Adipocyte (in vitro differentiated cells): ENCODE results near the gene ANK2.
"Not testable (repeated sequence)": the region's sequence is repeated elsewhere in the genome, so short reads cannot be mapped to it uniquely, and the experiment has no call there.

Experiments
- DNase-seq: peaks from one replicate; pipeline ENCODE4 v3.0.0-alpha.2; 2015; ENCODE audit warnings: low read depth
- H3K27me3 ChIP-seq: replicated peaks from 2 replicates; pipeline ENCODE4 v1.7.0; 2013; ENCODE audit warnings: mild to moderate bottlenecking, low read length, moderate library complexity; ENCODE audit not compliant: control insufficient read depth, insufficient read depth
- H3K36me3 ChIP-seq: 2 replicates; pipeline ENCODE4 v1.7.0; 2013; ENCODE audit warnings: low read length, mild to moderate bottlenecking, moderate library complexity; ENCODE audit not compliant: control insufficient read depth, insufficient read depth, severe bottlenecking
- H3K4me1 ChIP-seq: 2 replicates; pipeline ENCODE4 v1.7.0; 2013; ENCODE audit warnings: mild to moderate bottlenecking, low read length, moderate library complexity; ENCODE audit not compliant: control insufficient read depth, insufficient read depth
- H3K4me3 ChIP-seq: 2 replicates; pipeline ENCODE4 v1.7.0; 2013; ENCODE audit warnings: mild to moderate bottlenecking, low read length, moderate library complexity
- H3K9ac ChIP-seq: 2 replicates; pipeline ENCODE4 v1.7.0; 2013; ENCODE audit warnings: mild to moderate bottlenecking, low read length, moderate library complexity
- H3K9me3 ChIP-seq: 2 replicates; pipeline ENCODE4 v1.7.0; 2013; ENCODE audit warnings: mild to moderate bottlenecking, low read length, moderate library complexity; ENCODE audit not compliant: control insufficient read depth

ANK2 gene

GRCh38 chr4:113173126-113173792, 123.8 kb downstream of the ANK2 start:
- Histone ChIP-seq H3K4me1 (peaks cover 17% of the 10 kb centered on the region), H3K27me3 (no peaks in the 10 kb centered on the region), H3K9me3 (no peaks in the 10 kb centered on the region), H3K36me3 (no peaks in the 10 kb centered on the region), H3K9ac (no peak overlapping the region), H3K4me3 (no peak overlapping the region)
- DNase-seq = no peak

- Histone ChIP-seq H3K4me3 (no peak overlapping the region), H3K36me3 (no peaks in the 10 kb centered on the region), H3K9ac (no peak overlapping the region), H3K27me3 (no peaks in the 10 kb centered on the region), H3K4me1 (peaks cover 22% of the 10 kb centered on the region), H3K9me3 (no peaks in the 10 kb centered on the region)
- DNase-seq = no peak
Observed at GRCh38 chr4:113173793-113174264, 124.4 kb downstream of the ANK2 start.

GRCh38 chr4:113179091-113179490, 129.6 kb downstream of the ANK2 start:
- Histone ChIP-seq H3K4me1 (peaks cover 38% of the 10 kb centered on the region), H3K9me3 (no peaks in the 10 kb centered on the region), H3K9ac (peak overlapping the region; percentile 85), H3K27me3 (no peaks in the 10 kb centered on the region), H3K4me3 (peak overlapping the region; percentile 69), H3K36me3 (no peaks in the 10 kb centered on the region)
- peak; percentile 71 for DNase-seq

GRCh38 chr4:113179996-113180395, 130.5 kb downstream of the ANK2 start:
- H3K4me1 ChIP-seq = peaks cover 38% of the 10 kb centered on the region
- DNase-seq = peak; percentile 39
- no peaks in the 10 kb centered on the region for H3K36me3 ChIP-seq
- H3K27me3 ChIP-seq = no peaks in the 10 kb centered on the region
- peak overlapping the region; percentile 69 for H3K4me3 ChIP-seq
- H3K9me3 ChIP-seq = no peaks in the 10 kb centered on the region
- peak overlapping the region; percentile 85 for H3K9ac ChIP-seq

- Histone ChIP-seq H3K9me3 (no peaks in the 10 kb centered on the region), H3K9ac (no peak overlapping the region), H3K36me3 (no peaks in the 10 kb centered on the region), H3K4me3 (no peak overlapping the region), H3K27me3 (no peaks in the 10 kb centered on the region), H3K4me1 (peaks cover 38% of the 10 kb centered on the region)
- DNase-seq = no peak
Observed at GRCh38 chr4:113181289-113182007, 132.0 kb downstream of the ANK2 start.

- no peak for DNase-seq
- H3K9me3 ChIP-seq = no peaks in the 10 kb centered on the region
- no peaks in the 10 kb centered on the region for H3K27me3 ChIP-seq
- no peak overlapping the region for H3K9ac ChIP-seq
- peaks cover 47% of the 10 kb centered on the region for H3K4me1 ChIP-seq
- no peaks in the 10 kb centered on the region for H3K36me3 ChIP-seq
- H3K4me3 ChIP-seq = no peak overlapping the region
Observed at GRCh38 chr4:113183032-113183605, 133.7 kb downstream of the ANK2 start.

GRCh38 chr4:113186220-113186619, 136.8 kb downstream of the ANK2 start:
- DNase-seq, H3K27me3 ChIP-seq, H3K36me3 ChIP-seq, H3K4me3 ChIP-seq, H3K9ac ChIP-seq, H3K9me3 ChIP-seq: not testable (repeated sequence)
- H3K4me1 ChIP-seq = peaks cover 19% of the 10 kb centered on the region

- no peak for DNase-seq
- Histone ChIP-seq H3K9ac (no peak overlapping the region), H3K36me3 (no peaks in the 10 kb centered on the region), H3K4me3 (no peak overlapping the region), H3K27me3 (no peaks in the 10 kb centered on the region), H3K4me1 (peaks cover 12% of the 10 kb centered on the region), H3K9me3 (no peaks in the 10 kb centered on the region)
Observed at GRCh38 chr4:113186913-113187312, 137.5 kb downstream of the ANK2 start.

- Histone ChIP-seq H3K4me3 (no peak overlapping the region), H3K4me1 (peaks cover 12% of the 10 kb centered on the region), H3K9ac (no peak overlapping the region), H3K9me3 (no peaks in the 10 kb centered on the region), H3K27me3 (no peaks in the 10 kb centered on the region), H3K36me3 (no peaks in the 10 kb centered on the region)
- DNase-seq = no peak
Observed at GRCh38 chr4:113187358-113187757, 137.9 kb downstream of the ANK2 start.

- Histone ChIP-seq H3K4me3 (no peak overlapping the region), H3K9me3 (no peaks in the 10 kb centered on the region), H3K36me3 (no peaks in the 10 kb centered on the region), H3K9ac (no peak overlapping the region), H3K27me3 (no peaks in the 10 kb centered on the region), H3K4me1 (peaks cover 12% of the 10 kb centered on the region)
- peak; percentile 1 for DNase-seq
Observed at GRCh38 chr4:113189546-113189945, 140.1 kb downstream of the ANK2 start.

- no peak overlapping the region for H3K9ac ChIP-seq
- DNase-seq = no peak
- H3K36me3 ChIP-seq = no peaks in the 10 kb centered on the region
- no peak overlapping the region for H3K4me3 ChIP-seq
- no peaks in the 10 kb centered on the region for H3K27me3 ChIP-seq
- H3K4me1 ChIP-seq = no peaks in the 10 kb centered on the region
- H3K9me3 ChIP-seq = no peaks in the 10 kb centered on the region
Observed at GRCh38 chr4:113209153-113209552, 159.7 kb downstream of the ANK2 start.
